Measurements from ENCODE around the gene EXOG. TPM values are rescaled to one million over a fixed set of nuclear protein-coding genes. Genes with fewer than 3 reads are reported as not detected.

The EXOG gene
- total and polyA plus RNA-seq, 2 of the 13 experiments (the other 11 are each of a cell fraction or from before 2014, with no cell fraction given): 5.5 to 9.5 TPM

DNA sequence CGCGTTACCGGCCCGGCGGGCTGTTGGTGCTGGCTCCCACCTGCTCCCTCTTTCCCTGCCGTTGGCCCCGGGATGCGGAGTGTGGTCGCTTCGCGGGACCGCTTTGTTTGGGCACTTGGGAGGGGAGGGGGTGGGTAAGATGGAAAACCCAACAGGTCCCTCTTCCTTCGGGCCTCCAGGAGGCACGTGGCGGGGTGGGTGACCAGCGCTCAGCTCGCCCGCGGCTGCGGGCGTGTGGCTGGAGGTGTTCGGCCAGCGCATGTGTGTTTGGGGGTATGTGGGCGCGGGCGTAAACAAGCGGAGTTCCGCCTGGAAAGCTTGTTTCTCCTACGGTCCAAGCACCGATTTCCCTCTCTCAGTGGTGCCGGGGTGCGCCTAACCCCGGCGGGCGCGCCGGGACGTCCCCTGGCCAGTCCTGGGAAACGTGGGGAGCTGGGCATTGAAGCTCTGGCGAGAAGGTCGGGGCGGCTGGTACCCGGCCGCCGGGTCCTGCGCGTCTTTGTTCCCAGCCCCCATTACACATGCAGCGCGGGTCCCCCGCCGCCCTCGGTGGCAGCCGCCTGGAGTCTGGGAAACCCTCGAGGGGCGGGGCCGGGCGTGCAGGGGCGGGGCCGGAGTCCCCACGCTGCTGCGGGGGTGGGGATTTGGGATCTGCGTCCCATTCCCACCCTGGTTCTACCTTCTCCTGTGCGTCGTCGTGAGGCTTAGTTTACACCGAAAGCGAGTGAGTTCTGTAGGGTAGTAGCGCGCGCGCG is 41.1 kb upstream of the EXOG start (continued):
- TF ChIP-seq RERE (CRISPR knock-in tag; IDR thresholded peaks at IDR 0.05; ENCODE audit: low read depth) (peak; percentile 30; the same call in 1 of the 2 replicates), RBM22 (optimal IDR thresholded peaks at IDR 0.05; ENCODE audit: low read length) (peak; percentile 8), ARNTL (CRISPR knock-in tag; IDR thresholded peaks at IDR 0.05) (peak; percentile 78), BCL3 (CRISPR knock-in tag; IDR thresholded peaks at IDR 0.05) (0 out of 2 replicates have a peak, but pooled peaks have one; percentile 35), ZNF607 (CRISPR knock-in tag; IDR thresholded peaks at IDR 0.05; ENCODE audit: borderline replicate concordance) (no peak), SETDB1 (CRISPR knock-in tag; IDR thresholded peaks at IDR 0.05; ENCODE audit: borderline replicate concordance) (peak; percentile 55; the same call in 1 of the 2 replicates), EED (CRISPR knock-in tag; IDR thresholded peaks at IDR 0.05) (peak; percentile 95), TEAD3 (CRISPR knock-in tag; optimal IDR thresholded peaks at IDR 0.05; ENCODE audit: borderline replicate concordance) (no peak), TFDP2 (CRISPR knock-in tag; IDR thresholded peaks at IDR 0.05) (peak; percentile 75), ELF4 (CRISPR knock-in tag; IDR thresholded peaks at IDR 0.05; ENCODE audit: borderline replicate concordance) (0 out of 2 replicates have a peak, but pooled peaks have one; percentile 52), KLF11 (CRISPR knock-in tag; IDR thresholded peaks at IDR 0.05) (no peak)
- TF ChIP-seq, protein P1, sequence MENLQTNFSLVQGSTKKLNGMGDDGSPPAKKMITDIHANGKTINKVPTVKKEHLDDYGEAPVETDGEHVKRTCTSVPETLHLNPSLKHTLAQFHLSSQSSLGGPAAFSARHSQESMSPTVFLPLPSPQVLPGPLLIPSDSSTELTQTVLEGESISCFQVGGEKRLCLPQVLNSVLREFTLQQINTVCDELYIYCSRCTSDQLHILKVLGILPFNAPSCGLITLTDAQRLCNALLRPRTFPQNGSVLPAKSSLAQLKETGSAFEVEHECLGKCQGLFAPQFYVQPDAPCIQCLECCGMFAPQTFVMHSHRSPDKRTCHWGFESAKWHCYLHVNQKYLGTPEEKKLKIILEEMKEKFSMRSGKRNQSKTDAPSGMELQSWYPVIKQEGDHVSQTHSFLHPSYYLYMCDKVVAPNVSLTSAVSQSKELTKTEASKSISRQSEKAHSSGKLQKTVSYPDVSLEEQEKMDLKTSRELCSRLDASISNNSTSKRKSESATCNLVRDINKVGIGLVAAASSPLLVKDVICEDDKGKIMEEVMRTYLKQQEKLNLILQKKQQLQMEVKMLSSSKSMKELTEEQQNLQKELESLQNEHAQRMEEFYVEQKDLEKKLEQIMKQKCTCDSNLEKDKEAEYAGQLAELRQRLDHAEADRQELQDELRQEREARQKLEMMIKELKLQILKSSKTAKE (CRISPR knock-in tag; IDR thresholded peaks at IDR 0.05; ENCODE audit: borderline replicate concordance): peak; percentile 53; the same call in 1 of the 2 replicates
- TF ChIP-seq, protein P2, sequence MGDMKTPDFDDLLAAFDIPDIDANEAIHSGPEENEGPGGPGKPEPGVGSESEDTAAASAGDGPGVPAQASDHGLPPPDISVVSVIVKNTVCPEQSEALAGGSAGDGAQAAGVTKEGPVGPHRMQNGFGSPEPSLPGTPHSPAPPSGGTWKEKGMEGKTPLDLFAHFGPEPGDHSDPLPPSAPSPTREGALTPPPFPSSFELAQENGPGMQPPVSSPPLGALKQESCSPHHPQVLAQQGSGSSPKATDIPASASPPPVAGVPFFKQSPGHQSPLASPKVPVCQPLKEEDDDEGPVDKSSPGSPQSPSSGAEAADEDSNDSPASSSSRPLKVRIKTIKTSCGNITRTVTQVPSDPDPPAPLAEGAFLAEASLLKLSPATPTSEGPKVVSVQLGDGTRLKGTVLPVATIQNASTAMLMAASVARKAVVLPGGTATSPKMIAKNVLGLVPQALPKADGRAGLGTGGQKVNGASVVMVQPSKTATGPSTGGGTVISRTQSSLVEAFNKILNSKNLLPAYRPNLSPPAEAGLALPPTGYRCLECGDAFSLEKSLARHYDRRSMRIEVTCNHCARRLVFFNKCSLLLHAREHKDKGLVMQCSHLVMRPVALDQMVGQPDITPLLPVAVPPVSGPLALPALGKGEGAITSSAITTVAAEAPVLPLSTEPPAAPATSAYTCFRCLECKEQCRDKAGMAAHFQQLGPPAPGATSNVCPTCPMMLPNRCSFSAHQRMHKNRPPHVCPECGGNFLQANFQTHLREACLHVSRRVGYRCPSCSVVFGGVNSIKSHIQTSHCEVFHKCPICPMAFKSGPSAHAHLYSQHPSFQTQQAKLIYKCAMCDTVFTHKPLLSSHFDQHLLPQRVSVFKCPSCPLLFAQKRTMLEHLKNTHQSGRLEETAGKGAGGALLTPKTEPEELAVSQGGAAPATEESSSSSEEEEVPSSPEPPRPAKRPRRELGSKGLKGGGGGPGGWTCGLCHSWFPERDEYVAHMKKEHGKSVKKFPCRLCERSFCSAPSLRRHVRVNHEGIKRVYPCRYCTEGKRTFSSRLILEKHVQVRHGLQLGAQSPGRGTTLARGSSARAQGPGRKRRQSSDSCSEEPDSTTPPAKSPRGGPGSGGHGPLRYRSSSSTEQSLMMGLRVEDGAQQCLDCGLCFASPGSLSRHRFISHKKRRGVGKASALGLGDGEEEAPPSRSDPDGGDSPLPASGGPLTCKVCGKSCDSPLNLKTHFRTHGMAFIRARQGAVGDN (CRISPR knock-in tag; IDR thresholded peaks at IDR 0.05): peak; percentile 83
